ENCODE data around the gene SLC17A5.

SLC17A5 gene

DNA sequence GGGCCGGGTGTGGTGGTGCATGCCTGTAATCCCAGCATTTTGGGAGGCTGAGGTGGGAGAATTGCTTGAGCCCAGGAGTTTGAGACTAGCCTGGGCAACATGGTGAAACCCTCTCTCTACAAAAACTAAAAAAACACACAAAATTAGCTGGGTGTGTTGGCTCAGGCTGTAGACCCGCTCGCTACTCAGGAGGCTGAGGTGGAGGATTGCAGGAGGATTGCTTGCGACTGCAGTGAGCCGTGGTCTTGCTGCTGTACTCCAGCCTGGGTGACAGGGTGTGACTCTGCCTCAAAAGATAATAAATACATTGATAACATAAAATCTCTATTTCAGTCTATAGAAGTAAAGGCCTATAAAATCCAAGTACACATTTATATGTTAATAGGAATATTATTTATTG lies 49.3 kb downstream of the SLC17A5 start:
- TF ChIP-seq, protein P1, sequence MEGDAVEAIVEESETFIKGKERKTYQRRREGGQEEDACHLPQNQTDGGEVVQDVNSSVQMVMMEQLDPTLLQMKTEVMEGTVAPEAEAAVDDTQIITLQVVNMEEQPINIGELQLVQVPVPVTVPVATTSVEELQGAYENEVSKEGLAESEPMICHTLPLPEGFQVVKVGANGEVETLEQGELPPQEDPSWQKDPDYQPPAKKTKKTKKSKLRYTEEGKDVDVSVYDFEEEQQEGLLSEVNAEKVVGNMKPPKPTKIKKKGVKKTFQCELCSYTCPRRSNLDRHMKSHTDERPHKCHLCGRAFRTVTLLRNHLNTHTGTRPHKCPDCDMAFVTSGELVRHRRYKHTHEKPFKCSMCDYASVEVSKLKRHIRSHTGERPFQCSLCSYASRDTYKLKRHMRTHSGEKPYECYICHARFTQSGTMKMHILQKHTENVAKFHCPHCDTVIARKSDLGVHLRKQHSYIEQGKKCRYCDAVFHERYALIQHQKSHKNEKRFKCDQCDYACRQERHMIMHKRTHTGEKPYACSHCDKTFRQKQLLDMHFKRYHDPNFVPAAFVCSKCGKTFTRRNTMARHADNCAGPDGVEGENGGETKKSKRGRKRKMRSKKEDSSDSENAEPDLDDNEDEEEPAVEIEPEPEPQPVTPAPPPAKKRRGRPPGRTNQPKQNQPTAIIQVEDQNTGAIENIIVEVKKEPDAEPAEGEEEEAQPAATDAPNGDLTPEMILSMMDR (conservative IDR thresholded peaks at IDR 0.05; ENCODE audit: control insufficient read depth, insufficient read depth, low read depth, low read length) = no peak
- H3K4me3 ChIP-seq (ENCODE audit: control insufficient read depth, low read depth, low read length) = no peak overlapping the region
- no peak for DNase-seq (ENCODE audit: low read depth)

DNA sequence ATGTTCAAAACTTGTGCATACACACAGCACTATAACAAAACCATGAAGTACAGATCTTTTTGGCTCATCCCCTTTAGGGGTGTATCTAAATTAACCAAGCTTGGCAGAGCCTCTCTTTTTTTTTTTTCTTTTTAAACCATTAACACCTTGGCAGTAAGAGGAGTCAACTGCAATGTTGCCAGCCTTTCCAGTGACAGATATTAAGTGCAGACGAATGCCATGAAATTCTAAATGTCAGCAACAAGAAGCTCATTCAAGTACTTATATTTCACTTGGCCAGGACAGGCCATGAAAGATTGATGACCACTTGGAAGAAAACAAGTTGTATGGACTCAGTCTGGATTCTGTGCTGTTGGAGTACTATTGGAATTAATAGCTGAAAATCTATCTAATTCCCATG lies 49.8 kb downstream of the SLC17A5 start:
- no peak overlapping the region for H3K4me3 ChIP-seq (ENCODE audit: control insufficient read depth, low read depth, low read length)
- TF ChIP-seq, protein P1 (conservative IDR thresholded peaks at IDR 0.05; ENCODE audit: control insufficient read depth, insufficient read depth, low read depth, low read length) = no peak
- no peak for DNase-seq (ENCODE audit: low read depth)

DNA sequence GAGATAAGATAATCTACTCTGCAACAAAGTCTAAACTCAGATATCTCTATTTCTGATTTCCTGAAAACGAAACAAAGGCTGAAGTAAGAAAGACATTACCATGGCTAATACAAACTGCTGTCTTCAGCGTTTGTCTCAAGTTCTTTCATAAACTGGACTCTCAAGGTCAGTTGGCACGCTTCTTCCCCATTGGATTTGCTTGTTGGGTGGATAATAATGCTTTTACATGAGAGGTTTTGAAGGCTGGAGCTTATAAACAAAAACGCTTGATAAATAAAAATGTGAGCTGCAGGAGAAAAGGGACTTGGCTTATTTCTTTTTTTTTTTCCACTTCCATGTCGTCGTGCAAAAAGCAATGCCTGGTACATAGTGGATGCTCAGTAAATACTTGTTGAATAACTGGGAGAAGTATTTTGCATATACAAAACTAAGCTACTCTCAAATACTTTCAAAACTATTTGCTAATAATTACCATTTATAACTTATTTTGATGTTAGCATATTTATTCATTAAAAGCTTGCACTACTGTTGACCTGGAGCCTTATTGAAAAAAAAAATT lies 67.3 kb downstream of the SLC17A5 start:
- DNase-seq (ENCODE audit: low read depth) = peak; percentile 40
- H3K4me3 ChIP-seq (ENCODE audit: control insufficient read depth, low read depth, low read length) = no peak overlapping the region

DNA sequence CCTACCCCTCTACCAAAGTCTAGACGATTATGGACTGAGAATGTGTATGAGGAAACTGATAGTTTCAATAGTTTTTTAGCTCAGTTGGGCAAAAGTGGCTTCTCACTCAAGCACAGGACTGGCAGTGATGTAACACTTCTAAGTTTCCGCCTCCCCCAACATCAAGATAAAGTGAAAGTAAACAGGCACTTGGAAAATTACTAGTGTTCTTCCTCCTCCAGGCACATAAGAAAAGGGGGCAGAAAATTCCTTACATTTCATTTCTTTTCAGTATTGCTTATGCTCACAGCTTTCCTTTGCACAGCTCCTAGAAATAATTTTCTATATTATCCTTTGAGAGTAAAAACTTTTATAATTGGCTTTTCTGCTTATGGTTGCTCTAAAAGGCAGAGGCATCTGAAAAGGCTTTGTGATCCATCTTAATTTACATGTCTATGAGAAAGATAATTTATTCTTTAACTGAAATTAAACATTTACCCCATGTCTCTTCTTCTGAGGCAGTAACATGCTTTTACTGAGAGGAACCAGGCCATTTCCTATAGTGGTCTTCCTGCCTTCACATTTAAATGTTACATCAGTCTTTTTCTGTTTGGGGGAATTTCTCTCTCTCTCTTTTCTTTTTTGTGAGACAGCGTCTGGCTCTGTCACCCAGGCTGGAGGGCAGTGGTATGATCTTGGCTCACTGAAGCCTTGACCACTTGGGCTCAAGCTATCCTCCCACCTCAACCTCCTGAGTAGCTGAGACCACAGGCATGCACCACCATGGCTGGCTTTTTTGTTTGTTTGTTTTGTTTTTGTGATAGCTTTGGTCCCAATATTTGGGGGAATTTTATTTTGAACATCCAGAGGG lies 68.0 kb downstream of the SLC17A5 start:
- TF ChIP-seq, protein P1 (conservative IDR thresholded peaks at IDR 0.05; ENCODE audit: control insufficient read depth, insufficient read depth, low read depth, low read length) = no peak
- peak overlapping the region; percentile 19 for H3K4me3 ChIP-seq (ENCODE audit: control insufficient read depth, low read depth, low read length)
- peak; percentile 80 for DNase-seq (ENCODE audit: low read depth)

More for the DNA sequence above, 67.3 kb downstream of the SLC17A5 start:
- TF ChIP-seq, protein P1 (conservative IDR thresholded peaks at IDR 0.05; ENCODE audit: control insufficient read depth, insufficient read depth, low read depth, low read length) = no peak

DNA sequence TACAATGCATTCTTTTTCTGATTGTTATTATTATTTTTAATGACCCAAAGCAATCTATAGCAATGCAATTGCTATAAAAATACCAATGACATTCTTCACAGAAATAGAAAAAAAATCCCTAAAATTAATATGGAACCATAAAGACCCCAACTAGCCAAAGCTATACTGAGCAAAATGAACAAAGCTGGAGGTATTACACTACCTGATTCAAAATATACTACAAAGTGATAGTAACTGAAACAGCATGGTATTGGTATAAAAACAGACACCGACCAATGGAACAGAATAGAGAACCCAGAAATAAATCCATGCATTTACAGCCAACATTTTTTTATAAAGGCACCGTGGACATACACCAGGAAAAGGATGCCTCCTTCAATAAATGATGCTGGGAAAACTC lies 72.5 kb downstream of the SLC17A5 start:
- TF ChIP-seq, protein P1 (conservative IDR thresholded peaks at IDR 0.05; ENCODE audit: control insufficient read depth, insufficient read depth, low read depth, low read length) = no peak
- peak overlapping the region; percentile 48 for H3K4me3 ChIP-seq (ENCODE audit: control insufficient read depth, low read depth, low read length)
- DNase-seq (ENCODE audit: low read depth) = no peak

DNA sequence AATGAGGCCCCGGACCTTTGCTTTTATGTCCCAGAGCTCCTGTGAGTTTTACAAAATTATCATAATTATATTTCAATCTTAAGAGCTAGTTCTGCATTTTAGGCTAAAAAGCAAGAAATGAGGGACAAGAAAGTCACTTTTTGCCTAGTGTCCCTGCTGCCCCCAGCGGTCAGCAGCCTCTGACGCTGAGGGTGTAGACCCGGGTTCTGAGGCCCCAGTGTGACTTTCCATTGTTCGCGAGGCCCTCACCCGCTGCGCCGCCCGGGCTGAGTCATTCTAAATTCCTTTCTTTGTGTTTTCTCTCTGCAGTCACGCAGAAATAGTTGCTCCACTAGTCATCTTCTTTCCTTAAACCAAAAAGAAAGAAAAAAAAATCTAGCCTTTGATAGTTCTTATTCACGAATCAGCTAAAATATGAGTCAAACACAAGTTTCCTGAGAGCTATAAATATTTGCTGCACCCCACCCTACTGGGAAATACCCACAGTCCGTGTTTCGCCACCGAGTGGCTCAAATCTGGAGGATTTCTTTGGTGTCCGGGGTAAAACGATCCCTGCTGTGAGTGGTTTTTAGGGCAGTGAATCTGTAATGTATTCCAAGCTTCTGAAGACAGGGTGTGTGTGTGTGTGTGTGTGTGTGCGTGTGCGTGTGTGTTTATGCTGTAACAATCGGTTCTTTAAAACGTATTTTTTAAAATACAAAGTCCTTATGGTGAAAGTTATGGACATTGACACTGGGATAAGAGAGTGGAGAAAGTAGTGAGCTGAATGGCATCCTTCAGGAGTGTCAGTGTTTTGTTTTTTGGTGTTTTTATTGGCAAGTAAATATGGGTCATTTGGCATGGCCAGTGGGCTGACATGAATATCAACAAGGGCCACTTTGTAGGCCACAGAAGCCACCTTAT lies 73.3 kb downstream of the SLC17A5 start:
- peak; percentile 97 for DNase-seq (ENCODE audit: low read depth)
- peak overlapping the region; percentile 48 for H3K4me3 ChIP-seq (ENCODE audit: control insufficient read depth, low read depth, low read length)
- TF ChIP-seq, protein P1 (conservative IDR thresholded peaks at IDR 0.05; ENCODE audit: control insufficient read depth, insufficient read depth, low read depth, low read length) = peak; percentile 38

All from fibroblast of mammary gland (primary cell).